ENCODE measurements around the gene GNAS-AS1.

DNA sequence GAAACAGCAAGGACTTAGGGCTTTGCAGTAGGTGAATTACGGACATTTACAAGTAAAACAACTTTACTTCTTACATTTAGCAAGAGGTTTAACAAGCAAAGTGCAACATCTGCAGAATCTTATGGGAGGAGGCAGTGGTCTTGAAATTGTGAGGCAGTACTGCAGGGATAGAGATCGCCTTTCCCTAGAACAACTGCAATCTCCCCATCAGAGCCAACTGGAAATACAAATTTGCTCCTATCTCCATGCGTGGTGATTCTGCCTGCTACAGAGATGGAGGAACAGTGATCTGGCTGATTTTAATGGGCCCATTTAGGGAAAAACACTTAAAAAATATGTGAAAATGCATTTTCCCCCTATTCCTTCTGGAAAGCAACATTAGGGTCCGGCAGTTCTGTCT lies 27.7 kb upstream of the GNAS-AS1 start:
- TF ChIP-seq JUND (IDR thresholded peaks at IDR 0.05; ENCODE audit: low read depth, low read length) (no peak), TARDBP (IDR thresholded peaks at IDR 0.05; ENCODE audit: borderline replicate concordance) (no peak), POLR2A (IDR thresholded peaks at IDR 0.05; ENCODE audit: low read depth, low read length) (no peak), SREBF2 (IDR thresholded peaks at IDR 0.05; ENCODE audit: low read length) (no peak), STAT3 (IDR thresholded peaks at IDR 0.05; ENCODE audit: low read depth, low read length) (no peak), SIN3A (IDR thresholded peaks at IDR 0.05; ENCODE audit: low read depth, low read length) (no peak), TCF12 (IDR thresholded peaks at IDR 0.05; ENCODE audit: low read depth, low read length) (no peak), EP300 (IDR thresholded peaks at IDR 0.05; ENCODE audit: borderline replicate concordance in 1 of 2, control insufficient read depth in 1 of 2, low read depth in 2 of 2, low read length in 2 of 2) (no peak), YY1 (IDR thresholded peaks at IDR 0.05; ENCODE audit: low read depth, low read length) (no peak), RAD21 (IDR thresholded peaks at IDR 0.05; ENCODE audit: insufficient read depth, low read depth, low read length) (no peak)
- TF ChIP-seq, protein P1, sequence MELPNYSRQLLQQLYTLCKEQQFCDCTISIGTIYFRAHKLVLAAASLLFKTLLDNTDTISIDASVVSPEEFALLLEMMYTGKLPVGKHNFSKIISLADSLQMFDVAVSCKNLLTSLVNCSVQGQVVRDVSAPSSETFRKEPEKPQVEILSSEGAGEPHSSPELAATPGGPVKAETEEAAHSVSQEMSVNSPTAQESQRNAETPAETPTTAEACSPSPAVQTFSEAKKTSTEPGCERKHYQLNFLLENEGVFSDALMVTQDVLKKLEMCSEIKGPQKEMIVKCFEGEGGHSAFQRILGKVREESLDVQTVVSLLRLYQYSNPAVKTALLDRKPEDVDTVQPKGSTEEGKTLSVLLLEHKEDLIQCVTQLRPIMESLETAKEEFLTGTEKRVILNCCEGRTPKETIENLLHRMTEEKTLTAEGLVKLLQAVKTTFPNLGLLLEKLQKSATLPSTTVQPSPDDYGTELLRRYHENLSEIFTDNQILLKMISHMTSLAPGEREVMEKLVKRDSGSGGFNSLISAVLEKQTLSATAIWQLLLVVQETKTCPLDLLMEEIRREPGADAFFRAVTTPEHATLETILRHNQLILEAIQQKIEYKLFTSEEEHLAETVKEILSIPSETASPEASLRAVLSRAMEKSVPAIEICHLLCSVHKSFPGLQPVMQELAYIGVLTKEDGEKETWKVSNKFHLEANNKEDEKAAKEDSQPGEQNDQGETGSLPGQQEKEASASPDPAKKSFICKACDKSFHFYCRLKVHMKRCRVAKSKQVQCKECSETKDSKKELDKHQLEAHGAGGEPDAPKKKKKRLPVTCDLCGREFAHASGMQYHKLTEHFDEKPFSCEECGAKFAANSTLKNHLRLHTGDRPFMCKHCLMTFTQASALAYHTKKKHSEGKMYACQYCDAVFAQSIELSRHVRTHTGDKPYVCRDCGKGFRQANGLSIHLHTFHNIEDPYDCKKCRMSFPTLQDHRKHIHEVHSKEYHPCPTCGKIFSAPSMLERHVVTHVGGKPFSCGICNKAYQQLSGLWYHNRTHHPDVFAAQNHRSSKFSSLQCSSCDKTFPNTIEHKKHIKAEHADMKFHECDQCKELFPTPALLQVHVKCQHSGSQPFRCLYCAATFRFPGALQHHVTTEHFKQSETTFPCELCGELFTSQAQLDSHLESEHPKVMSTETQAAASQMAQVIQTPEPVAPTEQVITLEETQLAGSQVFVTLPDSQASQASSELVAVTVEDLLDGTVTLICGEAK (IDR thresholded peaks at IDR 0.05; ENCODE audit: borderline replicate concordance), result no peak
- TF ChIP-seq, protein P2, sequence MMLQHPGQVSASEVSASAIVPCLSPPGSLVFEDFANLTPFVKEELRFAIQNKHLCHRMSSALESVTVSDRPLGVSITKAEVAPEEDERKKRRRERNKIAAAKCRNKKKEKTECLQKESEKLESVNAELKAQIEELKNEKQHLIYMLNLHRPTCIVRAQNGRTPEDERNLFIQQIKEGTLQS (IDR thresholded peaks at IDR 0.05; ENCODE audit: borderline replicate concordance, extremely low read depth, low read depth, low read length), result no peak
- TF ChIP-seq, protein P3, sequence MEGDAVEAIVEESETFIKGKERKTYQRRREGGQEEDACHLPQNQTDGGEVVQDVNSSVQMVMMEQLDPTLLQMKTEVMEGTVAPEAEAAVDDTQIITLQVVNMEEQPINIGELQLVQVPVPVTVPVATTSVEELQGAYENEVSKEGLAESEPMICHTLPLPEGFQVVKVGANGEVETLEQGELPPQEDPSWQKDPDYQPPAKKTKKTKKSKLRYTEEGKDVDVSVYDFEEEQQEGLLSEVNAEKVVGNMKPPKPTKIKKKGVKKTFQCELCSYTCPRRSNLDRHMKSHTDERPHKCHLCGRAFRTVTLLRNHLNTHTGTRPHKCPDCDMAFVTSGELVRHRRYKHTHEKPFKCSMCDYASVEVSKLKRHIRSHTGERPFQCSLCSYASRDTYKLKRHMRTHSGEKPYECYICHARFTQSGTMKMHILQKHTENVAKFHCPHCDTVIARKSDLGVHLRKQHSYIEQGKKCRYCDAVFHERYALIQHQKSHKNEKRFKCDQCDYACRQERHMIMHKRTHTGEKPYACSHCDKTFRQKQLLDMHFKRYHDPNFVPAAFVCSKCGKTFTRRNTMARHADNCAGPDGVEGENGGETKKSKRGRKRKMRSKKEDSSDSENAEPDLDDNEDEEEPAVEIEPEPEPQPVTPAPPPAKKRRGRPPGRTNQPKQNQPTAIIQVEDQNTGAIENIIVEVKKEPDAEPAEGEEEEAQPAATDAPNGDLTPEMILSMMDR (IDR thresholded peaks at IDR 0.05 in 2 of 3, conservative IDR thresholded peaks at IDR 0.05 in 1 of 3; ENCODE audit: control insufficient read depth in 2 of 3, extremely low read depth in 1 of 3, insufficient read depth in 1 of 3, low read depth in 3 of 3, low read length in 3 of 3), result no peak
